Smooth muscle cell (in vitro differentiated cells): Measurements from ENCODE around the gene CRIP1. TPM values are rescaled to one million over a fixed set of nuclear protein-coding genes. Genes with fewer than 3 reads are reported as not detected.

Experiments
- DNase-seq: peaks from one replicate; lab custom pipeline; 2025; ENCODE audit not compliant: unreplicated experiment; lab: John Stamatoyannopoulos, UW
- H2AFZ ChIP-seq: fragments of 200-600 bp; sonication (generic); 2 replicates; pipeline ENCODE4 v1.6.0; 2016; ENCODE audit warnings: antibody characterized with exemption, low read depth, mild to moderate bottlenecking
- H3F3A ChIP-seq: fragments of 200-600 bp; sonication (generic); 2 replicates; pipeline ENCODE4 v1.6.0; 2017; ENCODE audit warnings: antibody characterized with exemption, low read depth
- H3K27ac ChIP-seq: fragments of 200-600 bp; sonication (generic); 2 replicates; pipeline ENCODE4 v1.5.1; 2016; ENCODE audit warnings: low read depth, mild to moderate bottlenecking
- H3K27me3 ChIP-seq: fragments of 200-600 bp; sonication (generic); 2 replicates; pipeline ENCODE4 v1.6.1; 2016; ENCODE audit warnings: low read depth, mild to moderate bottlenecking
- H3K36me3 ChIP-seq: fragments of 200-600 bp; sonication (generic); 2 replicates; pipeline ENCODE4 v1.5.1; 2016; ENCODE audit warnings: low read depth
- H3K4me1 ChIP-seq: fragments of 200-600 bp; sonication (generic); 2 replicates; pipeline ENCODE4 v1.5.1; 2016; ENCODE audit warnings: low read depth
- H3K4me2 ChIP-seq: fragments of 200-600 bp; sonication (generic); 2 replicates; pipeline ENCODE4 v1.6.0; 2016; ENCODE audit warnings: mild to moderate bottlenecking
- H3K4me3 ChIP-seq: fragments of 200-600 bp; sonication (generic); 2 replicates; pipeline ENCODE4 v1.5.1; 2016; ENCODE audit warnings: mild to moderate bottlenecking
- H3K79me2 ChIP-seq: fragments of 200-600 bp; sonication (generic); 2 replicates; pipeline ENCODE4 v1.6.0; 2016; ENCODE audit warnings: low read depth, mild to moderate bottlenecking
- H3K9ac ChIP-seq: fragments of 200-600 bp; sonication (generic); 2 replicates; pipeline ENCODE4 v1.6.0; 2016; ENCODE audit warnings: low read depth
- H3K9me3 ChIP-seq: fragments of 200-600 bp; sonication (generic); replicated peaks from 2 replicates; pipeline ENCODE4 v1.5.1; 2016; ENCODE audit warnings: low read depth
- H4K20me1 ChIP-seq: fragments of 200-600 bp; sonication (generic); 2 replicates; pipeline ENCODE4 v1.6.0; 2016; ENCODE audit warnings: low read depth
- WGBS: methylation state at CpG from one replicate; pipeline ENCODE4 v1.1.7; 2016; ENCODE audit warnings: low lambda C conversion rate; 5-methylcytosine and 5-hydroxymethylcytosine counted together
- polyA plus RNA-seq: library from polyadenylated mRNA; unstranded; fragments of >200 nt; fragmentation: Nextera tagmentation; extraction: Ambion mirVana; gene quantifications from 2 replicates; pipeline ENCODE4 v1.2.1, GENCODE V29; 2016
- total RNA-seq: library from RNA; depleted of rRNA; stranded (reverse); fragments of >200 nt; gene quantifications from 2 replicates; pipeline ENCODE4 v1.2.3, GENCODE V29; 2014
- TF ChIP-seq, protein P1 (sequence below): fragments of 200-600 bp; sonication (generic); IDR thresholded peaks from 2 replicates; pipeline ENCODE4 v1.5.1; 2017; ENCODE audit warnings: borderline replicate concordance, mild to moderate bottlenecking, antibody characterized with exemption; ENCODE audit not compliant: insufficient read depth, poor library complexity, severe bottlenecking

CRIP1 gene
- total and polyA plus RNA-seq, 2 experiments from 2014 or later, result 4.9 to 31.8 TPM

DNA sequence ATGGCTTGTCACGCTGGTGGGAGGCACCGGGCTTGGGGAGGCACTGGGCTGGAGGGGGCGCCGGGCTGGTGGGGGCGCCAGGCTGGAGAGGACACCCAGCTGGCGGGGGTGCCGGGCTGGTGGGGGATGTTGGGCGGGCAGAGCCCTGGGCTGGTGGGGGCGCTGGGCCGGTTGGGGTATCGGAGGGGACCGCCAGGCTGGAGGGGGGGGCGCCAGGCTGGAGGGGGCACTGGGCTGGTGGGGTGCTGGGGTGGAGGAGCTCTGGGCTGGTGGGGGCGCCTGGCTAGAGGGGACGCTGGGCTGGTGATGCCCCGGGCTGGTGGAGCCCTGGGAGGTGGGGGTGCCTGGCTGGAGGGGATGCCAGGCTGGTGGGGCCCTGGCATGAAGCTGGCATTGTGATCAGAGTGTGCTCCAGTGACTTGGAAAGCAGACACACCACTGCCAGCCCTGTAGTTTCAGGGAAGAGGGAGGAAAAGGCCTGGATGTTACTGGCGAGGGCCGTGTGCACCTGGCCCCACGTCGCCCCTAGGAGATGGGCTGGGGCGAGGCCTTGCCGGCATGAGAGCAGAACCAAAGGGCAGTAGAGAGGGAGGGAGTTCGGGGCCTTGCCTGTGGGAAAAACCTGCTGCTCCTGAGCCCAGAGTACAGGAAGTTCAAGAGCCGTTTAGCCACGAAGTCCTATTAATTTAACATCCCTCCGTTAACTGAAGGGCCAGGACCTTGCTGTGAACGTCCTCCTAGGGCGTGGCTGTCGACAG is 17.4 kb downstream of the CRIP1 start:
- Histone ChIP-seq H3K4me1 (no peaks in the 10 kb centered on the region), H3K4me3 (no peak overlapping the region), H3K36me3 (no peaks in the 10 kb centered on the region), H3F3A (no peaks in the 10 kb centered on the region), H3K27me3 (no peaks in the 10 kb centered on the region), H3K9ac (no peak overlapping the region), H3K4me2 (no peak overlapping the region), H4K20me1 (no peaks in the 10 kb centered on the region), H2AFZ (no peak overlapping the region), H3K27ac (no peak overlapping the region), H3K79me2 (no peaks in the 10 kb centered on the region), H3K9me3 (no peaks in the 10 kb centered on the region)
- TF ChIP-seq, protein P1, sequence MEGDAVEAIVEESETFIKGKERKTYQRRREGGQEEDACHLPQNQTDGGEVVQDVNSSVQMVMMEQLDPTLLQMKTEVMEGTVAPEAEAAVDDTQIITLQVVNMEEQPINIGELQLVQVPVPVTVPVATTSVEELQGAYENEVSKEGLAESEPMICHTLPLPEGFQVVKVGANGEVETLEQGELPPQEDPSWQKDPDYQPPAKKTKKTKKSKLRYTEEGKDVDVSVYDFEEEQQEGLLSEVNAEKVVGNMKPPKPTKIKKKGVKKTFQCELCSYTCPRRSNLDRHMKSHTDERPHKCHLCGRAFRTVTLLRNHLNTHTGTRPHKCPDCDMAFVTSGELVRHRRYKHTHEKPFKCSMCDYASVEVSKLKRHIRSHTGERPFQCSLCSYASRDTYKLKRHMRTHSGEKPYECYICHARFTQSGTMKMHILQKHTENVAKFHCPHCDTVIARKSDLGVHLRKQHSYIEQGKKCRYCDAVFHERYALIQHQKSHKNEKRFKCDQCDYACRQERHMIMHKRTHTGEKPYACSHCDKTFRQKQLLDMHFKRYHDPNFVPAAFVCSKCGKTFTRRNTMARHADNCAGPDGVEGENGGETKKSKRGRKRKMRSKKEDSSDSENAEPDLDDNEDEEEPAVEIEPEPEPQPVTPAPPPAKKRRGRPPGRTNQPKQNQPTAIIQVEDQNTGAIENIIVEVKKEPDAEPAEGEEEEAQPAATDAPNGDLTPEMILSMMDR, result no peak
- WGBS, result 84% methylated on average over 18 of the region's 29 CpGs
- DNase-seq, result no peak

DNA sequence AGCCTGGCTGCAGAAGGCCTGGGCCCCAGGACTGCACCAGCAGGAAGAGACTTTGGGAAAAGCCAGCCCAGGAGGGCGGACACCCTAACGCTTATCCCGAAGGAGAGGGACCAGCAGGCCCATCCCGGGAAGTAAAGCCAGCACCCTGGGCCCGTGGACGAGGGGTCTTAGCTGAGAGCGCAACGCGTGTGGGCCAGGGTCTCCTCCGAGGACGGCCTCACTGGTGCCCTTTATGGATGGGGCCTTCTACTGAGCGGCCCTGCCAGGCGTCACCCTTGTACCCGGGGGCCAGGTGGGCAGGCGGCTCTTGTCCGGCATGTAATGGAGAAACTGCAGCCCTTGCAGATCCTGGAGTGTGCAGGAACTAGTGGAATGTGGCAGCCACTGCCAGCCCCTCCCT is 18.4 kb downstream of the CRIP1 start:
- Histone ChIP-seq H3K4me1 (no peaks in the 10 kb centered on the region), H3K9me3 (no peaks in the 10 kb centered on the region), H3K9ac (no peak overlapping the region), H4K20me1 (no peaks in the 10 kb centered on the region), H3K4me2 (no peak overlapping the region), H3F3A (no peaks in the 10 kb centered on the region), H3K79me2 (no peaks in the 10 kb centered on the region), H3K27me3 (no peaks in the 10 kb centered on the region), H3K4me3 (no peak overlapping the region), H3K36me3 (no peaks in the 10 kb centered on the region), H3K27ac (no peak overlapping the region), H2AFZ (no peak overlapping the region)
- TF ChIP-seq, protein P1, result no peak
- 84% methylated on average over 16 of the region's 16 CpGs for whole genome bisulfite sequencing
- no peak for DNase-seq

DNA sequence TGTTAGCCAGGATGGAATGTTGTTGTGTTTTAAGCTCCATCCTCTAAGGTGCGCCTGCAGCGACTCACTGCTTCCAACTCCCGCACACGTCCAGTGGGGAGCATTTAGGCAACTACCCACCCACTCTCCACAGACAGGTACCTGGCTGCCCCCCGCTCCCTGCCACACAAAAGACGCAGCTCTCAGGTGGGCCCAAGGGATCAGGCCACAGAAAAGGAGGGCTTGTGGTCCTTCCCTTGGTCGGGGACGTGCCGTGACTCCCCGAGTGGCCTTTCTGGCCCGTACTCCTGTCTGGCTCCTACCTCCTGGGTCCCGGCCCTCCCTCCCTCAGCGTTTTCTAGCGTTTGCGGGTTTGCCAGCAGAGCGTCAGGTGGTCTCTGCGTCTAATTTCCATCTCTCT is 20.6 kb downstream of the CRIP1 start:
- Histone ChIP-seq H3K4me3 (no peak overlapping the region), H3K4me1 (no peaks in the 10 kb centered on the region), H3K27me3 (peaks cover 5% of the 10 kb centered on the region), H4K20me1 (no peaks in the 10 kb centered on the region), H2AFZ (no peak overlapping the region), H3K9ac (no peak overlapping the region), H3K4me2 (no peak overlapping the region), H3K79me2 (no peaks in the 10 kb centered on the region), H3F3A (no peaks in the 10 kb centered on the region), H3K9me3 (no peaks in the 10 kb centered on the region), H3K27ac (no peak overlapping the region), H3K36me3 (no peaks in the 10 kb centered on the region)
- 88% methylated on average over 17 of the region's 17 CpGs for WGBS
- no peak for DNase-seq
- TF ChIP-seq, protein P1, result no peak

DNA sequence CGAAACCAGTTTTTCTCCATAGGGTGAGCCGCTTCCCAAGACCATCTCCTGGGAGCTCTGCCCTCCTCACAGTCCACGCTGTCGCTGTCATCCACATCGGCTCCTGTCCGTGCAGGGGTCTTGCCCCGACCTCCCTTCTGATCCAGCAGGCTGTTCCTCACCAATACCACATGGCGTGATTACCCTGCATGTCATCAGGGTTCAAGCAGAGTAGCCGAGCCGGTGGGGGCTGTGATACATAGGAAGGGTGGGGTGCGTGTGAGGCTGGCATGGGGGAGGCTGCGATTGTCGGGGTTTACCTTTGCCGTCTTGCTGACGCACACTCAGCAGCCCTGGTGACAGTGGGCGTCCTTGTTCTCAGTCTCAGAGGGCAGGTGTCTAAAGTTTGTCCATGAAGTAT is 21.4 kb downstream of the CRIP1 start:
- TF ChIP-seq, protein P1, result no peak
- H4K20me1 ChIP-seq, result no peaks in the 10 kb centered on the region
- H3K4me1 ChIP-seq, result no peaks in the 10 kb centered on the region
- no peak overlapping the region for H3K27ac ChIP-seq
- H3K4me3 ChIP-seq, result no peak overlapping the region
- no peaks in the 10 kb centered on the region for H3K79me2 ChIP-seq
- WGBS, result 89% methylated on average over 16 of the region's 16 CpGs
- no peak overlapping the region for H3K9ac ChIP-seq
- no peak overlapping the region for H3K4me2 ChIP-seq
- H3K36me3 ChIP-seq, result no peaks in the 10 kb centered on the region
- no peaks in the 10 kb centered on the region for H3K9me3 ChIP-seq
- peaks cover 5% of the 10 kb centered on the region for H3K27me3 ChIP-seq
- no peaks in the 10 kb centered on the region for H3F3A ChIP-seq
- no peak for DNase-seq
- no peak overlapping the region for H2AFZ ChIP-seq
